NCI-H226 (cell line): ENCODE results near the gene HYPK.

Source experiments
- DNase-seq: peaks from one replicate; pipeline ENCODE4 v3.0.0-alpha.2; 2015

Gene HYPK, protein sequence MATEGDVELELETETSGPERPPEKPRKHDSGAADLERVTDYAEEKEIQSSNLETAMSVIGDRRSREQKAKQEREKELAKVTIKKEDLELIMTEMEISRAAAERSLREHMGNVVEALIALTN

DNA sequence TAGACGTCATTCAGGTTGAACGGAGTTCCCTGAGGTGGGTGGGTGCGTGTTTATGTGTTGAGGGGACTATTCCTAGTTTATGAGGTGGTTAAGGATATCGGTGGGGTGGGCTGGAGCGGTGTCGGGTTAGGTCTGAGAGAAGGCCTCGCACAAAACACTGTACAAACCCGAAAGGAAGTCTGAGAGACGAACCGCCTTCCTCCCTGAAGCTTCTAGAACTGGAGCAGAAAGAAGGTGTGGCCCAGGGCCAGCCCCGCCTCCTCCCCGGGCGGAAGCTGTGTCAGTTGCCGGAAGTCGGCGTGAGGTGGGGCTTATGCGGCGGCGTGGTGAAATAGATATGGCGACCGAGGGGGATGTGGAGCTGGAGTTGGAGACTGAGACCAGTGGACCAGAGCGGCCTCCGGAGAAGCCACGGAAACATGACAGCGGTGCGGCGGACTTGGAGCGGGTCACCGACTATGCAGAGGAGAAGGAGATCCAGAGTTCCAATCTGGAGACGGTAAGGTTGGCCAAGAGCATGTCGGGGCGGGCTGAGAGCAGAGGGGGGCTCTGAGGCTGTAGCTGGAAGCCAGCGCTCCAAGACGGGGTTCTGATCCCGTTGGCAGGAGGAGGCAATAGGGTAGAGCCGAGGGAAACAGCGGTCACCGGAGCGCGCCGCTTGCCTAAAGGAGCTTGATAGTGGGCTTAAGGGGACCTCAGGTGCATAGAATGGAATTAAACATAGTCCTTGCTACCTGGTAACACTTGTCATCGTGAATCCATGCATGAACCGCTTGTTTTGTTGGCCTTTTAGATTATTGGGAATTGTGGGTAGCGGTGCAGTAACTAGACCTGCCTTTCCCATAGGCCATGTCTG, at the start of gene HYPK:
Gene HYPK, plus strand, starts transcription at position 314 of the 856 bp plus-strand sequence. Its CDS starts 24 bp downstream, at position 338.
- DNase-seq, result peak; percentile 56

DNA sequence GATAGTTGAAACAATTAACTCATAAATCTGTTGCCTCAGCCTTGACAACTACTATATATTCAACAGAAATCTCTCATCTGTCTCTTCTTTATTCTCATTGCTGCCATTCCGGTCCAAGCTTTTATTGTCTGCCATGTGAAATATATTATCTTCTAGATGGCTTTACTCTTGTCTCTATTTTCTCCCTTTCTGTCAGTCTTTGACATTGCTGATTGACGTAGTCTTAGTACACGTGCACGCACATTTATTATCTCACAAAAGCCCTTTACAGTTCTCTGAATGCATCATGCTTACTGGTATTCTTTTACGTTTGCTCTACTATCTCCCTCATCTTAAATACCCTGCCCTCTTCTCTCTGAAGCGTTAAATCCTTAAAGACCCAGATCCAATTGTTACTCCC, 48.5 kb upstream of the HYPK start:
- no peak for DNase-seq

DNA sequence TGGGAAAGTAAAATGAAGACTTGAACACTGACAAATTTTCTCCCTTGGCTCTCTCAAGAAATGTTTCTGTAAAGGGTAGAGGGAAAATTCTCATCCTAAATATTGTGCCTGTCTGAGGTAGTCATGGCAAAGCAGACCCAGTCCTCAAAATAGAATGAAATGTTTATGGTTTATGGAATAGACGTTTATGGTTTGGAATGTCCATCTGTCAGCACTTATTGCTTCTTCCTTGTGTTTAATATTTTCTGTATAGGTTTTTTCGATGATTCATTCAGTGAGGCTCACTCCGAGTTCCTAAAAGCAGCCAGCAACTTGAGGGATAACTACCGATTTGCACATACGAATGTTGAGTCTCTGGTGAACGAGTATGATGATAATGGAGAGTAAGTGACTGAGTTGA, 37.6 kb upstream of the HYPK start:
- no peak for DNase-seq

DNA sequence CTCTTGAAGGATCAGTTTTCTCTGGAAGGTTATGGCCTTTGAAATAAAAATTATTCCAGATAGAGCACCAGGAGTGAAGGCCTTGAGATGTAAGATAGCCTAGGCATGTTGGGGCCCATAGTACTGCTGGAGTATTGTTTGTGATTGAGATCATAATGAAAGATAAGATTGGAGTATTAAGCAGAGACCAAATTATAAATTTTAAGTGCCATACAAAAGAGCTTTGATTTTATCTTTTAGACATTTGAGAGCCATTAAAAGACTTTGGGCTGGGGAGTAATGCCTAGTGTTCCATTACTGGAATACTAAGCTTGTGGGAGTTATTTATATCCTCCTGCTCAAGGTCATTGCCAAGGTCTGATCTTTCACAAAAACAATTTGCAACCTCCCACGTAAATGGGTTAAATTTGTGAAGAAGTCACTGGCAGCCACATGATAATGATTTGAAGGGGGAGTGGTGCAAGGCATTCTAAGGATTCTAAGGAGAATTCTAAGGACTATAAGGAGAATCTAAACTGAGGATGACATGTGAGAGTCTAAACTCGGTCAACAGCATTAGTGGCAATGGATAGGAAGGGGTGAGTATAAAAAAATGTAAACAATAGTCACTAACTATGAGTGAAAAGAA, 36.5 kb upstream of the HYPK start:
- no peak for DNase-seq

DNA sequence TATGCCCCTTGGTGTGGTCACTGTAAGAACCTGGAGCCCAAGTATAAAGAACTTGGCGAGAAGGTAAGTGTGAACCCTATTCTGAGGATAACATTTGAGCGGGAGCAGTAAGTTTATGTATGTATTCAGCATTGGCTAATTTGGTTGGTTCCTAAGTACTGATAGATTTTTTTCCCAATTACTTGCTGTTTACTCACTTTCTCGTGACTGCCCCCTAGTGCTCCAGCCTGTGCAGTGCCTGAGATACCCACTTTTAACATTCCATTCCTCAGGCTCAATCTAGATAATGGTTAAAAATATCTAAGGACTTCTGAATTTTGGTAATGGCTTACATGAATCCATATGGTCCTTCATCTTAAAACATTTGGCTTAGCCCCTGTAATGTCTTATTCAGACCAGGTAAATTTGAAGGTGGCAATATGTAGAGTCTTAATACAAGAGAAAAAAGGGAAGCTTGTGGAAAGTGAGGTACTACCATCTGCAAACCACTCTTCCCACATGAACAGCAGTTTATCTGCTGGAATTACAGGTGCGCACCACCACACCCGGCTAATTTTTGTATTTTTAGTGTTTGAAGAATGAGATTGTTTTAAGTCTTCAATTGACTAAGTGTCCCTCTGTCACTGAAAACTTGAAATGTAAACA, 30.7 kb upstream of the HYPK start:
- DNase-seq, result no peak

DNA sequence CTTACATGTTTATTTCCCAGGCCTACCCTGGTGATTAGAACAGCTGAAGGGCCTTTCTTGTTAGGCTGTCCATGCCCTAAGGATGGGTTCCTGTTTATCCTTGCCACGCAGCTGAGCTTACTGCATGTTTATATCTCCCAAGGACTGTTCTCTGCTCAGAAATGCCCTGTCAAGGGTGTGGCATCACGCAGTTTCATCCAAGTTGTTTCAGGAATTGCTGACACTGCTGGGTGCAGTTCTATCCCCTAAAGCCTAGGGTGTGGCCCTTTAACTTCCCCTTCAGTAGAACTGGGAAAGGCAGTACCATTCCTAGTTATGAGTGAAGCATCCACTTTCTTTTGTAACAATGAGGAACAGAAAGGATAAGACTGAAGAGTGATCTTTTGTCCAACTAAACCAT, 28.6 kb upstream of the HYPK start:
- no peak for DNase-seq

DNA sequence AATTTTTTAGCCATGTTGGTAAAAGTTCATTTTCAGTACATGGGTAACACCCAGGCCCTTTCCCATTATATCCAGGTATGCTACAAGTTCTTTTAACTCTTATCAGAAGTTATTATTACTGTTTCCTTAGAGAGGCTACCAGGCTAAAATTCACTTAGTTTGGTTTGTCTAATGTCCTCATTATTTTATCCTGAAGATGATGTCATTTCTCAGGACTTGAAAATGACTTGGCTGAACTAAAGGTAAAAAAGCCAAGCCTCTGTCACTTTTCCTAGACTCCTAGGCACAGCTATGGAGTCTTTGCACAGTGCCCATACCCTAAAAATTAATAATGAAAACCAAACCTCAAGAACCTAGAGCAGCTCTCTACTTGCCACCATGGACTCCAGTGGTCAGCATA, 27.8 kb upstream of the HYPK start:
- no peak for DNase-seq

DNA sequence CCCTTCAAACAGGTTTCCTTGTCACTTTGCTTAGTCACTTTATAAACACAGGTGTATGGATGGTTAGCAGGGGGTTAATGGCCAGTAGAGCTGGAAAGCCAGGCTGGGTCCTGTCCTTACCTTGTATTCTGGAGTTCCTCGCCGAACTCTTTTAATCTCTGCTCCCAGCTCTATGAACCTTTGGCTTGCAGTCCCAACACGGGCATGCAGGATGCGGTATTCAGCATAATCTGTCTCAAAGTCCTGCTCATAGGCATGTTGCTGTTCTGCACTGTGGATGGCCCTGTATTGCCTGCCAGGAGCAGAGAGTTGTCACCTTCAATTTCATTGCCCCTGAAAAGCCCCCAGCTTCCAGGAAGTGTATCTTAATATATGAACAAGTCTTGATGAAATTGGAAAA, 26.3 kb upstream of the HYPK start:
- DNase-seq, result no peak

DNA sequence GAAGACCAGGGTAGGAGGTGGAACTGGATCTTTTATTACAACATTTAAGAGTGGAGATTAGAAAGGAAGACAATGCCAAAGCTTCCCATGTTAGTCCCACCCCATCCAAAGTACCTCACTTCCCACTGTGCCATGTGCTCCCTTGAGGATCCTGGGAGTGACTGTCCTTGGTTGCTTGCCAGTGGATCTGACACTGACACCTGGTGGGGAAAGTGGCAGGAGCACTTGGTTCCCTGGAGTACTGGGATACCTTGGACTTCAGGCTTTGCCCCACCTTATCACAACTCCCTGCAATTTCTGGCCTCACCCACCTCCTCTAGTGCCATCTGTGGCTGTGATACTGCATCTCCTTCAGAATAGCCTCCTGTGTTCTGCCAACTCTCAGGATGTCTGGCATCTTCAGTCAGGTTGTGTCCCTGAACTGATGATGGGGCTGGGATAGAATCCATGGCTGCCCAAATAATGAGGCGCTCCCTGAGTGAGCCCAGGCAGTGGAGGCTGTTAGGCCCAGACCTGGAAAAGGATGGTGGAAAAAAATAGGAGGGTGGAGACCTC, 24.9 kb upstream of the HYPK start:
- peak; percentile 25 for DNase-seq

DNA sequence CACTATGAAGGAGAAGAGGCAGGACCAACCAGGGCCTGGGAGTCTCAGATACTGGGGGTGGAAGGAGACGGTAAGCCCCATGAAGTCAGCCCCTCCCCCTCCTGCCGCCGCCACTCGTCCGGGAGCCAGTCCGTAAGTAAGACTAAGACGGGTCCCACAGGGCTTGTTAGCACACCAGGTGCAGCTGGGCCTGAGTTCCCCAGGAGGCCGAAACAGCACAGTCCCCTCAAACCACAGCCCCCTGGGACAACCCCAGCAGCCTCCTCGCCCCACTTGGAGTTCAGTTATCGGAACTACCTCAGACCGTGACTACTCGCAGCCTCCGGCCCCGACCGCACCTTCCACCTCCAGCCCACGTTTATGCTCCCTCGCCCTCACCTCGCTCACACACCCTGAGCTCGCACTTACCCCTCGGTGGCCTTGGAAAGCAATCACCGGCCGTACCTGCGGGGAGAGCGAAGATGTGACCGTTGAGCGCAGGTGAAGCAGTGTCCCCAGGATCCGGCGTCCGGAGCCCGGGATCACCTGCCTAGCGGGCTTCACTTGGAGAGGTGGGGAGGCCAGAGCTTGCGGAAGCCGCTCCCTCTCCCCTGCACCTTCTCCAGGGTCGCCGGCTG, 24.2 kb upstream of the HYPK start:
- no peak for DNase-seq

DNA sequence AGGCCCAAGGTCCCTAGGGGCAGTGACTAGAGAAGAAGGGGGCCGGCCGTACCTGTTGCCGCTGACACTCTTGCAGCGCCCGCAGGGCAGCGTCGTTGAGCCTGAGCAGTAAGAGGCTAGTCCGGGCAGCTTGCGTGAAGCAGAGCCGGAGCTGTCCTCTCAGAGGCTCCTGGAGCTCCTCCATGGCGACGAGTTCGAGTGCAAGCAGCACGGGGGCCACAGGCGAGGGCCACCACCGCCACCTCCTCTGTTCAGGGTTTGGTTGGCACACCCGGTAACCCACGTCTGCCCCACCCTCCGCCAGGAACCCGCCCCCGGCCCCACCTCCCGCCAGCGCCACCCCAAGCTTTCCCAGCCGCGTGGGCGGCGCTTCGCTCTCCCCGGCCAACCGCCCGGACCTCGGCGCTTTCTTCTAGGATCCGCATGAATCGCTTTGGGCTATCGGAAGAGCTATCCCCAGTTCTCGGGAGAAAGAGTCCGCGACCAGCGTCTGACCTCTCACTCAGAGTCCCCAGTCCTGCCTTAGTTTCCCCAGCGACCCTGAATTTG, 23.6 kb upstream of the HYPK start, which contains the start of gene ELL3:
Gene ELL3, minus strand, starts transcription at position 249 of the 549 bp plus-strand sequence. Its CDS starts 65 bp downstream, at position 184.
- DNase-seq, result peak; percentile 58

DNA sequence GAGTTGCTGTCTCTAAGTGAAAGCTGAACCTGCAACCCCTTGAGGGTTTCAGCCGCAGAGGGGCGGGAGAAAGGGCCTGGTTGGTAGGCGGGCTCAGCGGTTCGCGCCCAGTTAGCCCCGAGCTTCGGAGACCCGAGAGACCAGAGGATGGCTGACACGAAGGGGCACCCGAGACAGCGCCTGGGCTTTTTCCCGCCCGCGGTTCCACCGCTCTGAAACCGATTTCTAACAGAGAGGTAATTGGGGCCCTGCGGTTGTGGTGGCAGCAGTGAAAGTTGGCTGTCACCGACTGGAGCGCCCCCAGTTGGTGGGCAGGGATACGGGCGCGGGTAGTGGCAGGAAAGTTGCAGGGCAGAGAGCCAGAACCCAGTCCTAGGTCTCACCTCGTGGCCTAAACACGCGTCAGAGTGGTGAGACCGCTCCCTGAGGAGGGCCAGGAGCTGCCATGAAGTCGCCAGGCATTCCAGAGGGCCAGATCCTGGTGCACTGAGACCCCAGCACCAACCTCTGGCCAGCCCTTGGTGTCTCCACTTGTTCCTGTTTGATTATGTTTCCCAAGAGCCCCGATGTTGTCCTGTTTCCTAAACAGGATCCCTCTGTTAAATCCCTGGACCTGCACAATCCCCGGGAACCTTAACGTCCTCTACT, 23.0 kb upstream of the HYPK start:
- DNase-seq, result peak; percentile 46

DNA sequence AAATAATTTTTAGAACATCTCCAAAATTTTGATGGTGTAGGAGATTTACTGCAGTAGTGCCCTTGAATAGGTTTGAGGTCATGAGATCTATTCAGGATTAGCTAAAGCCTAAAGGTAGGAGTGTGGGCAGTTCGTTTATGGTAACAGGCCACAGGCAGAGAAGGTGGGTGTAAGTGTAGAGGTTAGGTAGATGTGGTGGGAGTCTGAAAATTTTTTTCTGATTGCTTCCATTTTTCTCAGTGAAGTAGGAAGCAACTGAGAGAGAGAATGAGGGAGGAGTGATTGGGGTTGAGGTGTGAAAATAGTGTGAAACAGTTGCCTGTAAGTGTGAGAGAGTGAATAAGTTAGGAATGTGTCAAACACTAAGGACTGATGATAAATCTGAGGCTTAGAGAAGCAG, 21.4 kb upstream of the HYPK start:
- no peak for DNase-seq

DNA sequence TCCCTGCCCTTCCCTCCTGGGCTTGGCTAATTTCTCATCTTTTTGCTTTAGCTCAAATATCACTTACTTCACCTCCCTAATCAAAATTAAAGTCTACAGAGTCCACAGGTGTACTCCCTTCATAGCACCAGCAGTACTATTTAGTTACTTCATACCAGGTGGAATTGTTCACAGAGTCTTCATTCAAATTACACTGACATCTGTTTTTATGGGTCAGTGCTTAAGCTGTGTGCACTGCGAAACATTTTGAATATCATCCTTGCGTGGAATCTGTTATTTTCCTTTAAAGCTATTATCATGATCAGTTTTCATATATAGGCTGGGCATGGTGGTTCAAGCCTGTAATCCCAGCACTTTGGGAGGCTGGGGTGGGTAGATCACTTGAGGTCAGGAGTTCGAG, 11.0 kb upstream of the HYPK start:
- no peak for DNase-seq

DNA sequence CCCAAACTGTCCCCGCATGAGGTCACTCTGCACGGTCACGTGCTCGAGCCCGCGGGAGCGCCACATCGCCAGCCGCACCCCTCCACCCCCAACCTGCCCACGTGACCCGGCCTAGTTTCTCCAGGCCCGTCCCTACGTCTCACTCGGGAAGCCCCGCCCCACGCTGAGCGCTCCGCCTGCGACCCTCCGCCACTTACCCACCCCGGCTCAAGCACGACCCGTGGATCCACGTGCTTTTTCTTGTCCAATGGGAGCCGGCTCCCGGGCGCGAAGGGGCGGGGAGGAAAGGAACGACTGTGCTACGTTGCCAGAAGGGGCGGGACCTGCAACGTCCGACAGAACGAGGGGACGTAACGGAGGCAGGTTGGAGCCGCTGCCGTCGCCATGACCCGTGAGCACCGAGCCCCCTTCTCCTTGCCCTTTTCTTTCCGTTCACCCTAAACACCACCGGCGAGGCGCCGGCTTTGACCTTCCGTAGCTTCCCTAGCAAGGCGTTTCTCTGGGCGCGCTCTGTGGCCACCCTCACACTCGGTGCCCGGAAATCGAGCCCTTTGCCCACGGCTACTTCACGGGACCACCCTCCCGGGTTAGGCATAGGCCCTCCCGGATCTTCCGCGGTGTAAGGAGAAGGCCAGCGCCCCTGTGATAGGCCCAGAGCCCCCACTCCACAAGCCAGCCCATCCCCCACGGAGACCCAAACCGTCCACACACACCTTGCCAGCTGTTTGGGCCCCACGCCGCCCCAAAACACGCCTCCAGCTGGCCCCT, 8.2 kb upstream of the HYPK start, which contains the start of gene SERF2:
Gene SERF2, plus strand, starts transcription at position 328 of the 768 bp plus-strand sequence. Its CDS starts 57 bp downstream, at position 385.
- peak; percentile 86 for DNase-seq

DNA sequence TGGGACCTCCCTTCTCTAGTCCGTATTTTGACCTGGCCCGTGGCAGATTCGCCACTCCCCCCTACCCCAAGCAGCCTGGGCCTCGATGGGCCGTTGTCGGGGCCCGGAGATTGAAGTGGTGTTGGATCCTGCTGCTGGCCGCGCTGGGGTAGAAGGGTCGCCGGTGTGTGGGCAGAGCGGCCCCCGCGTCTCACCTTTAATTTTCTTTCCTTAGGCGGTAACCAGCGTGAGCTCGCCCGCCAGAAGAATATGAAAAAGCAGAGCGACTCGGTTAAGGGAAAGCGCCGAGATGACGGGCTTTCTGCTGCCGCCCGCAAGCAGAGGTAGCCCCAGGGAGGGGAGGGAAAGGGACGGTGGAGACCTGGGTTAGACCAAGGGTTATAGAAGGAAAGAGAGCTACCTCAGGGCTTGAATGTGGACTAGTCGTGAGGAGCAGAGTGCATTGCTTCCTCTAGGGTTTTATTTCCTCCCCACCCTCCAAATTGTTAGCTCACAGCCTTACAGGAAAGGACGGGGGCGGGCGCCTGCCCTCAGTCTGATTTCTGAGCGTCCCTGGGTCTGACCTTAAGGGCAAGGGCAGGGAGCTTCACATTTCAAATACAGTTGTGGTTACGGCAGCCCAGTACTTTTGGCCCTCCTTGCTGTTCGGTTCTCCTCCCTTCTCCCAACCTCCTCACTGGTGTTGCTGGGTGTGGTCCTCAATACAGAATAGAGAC, 7.5 kb upstream of the HYPK start:
- no peak for DNase-seq

DNA sequence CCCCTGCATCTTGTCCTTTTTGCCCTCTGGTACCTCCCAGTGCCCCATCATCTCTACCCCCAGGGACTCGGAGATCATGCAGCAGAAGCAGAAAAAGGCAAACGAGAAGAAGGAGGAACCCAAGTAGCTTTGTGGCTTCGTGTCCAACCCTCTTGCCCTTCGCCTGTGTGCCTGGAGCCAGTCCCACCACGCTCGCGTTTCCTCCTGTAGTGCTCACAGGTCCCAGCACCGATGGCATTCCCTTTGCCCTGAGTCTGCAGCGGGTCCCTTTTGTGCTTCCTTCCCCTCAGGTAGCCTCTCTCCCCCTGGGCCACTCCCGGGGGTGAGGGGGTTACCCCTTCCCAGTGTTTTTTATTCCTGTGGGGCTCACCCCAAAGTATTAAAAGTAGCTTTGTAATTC, 6.8 kb upstream of the HYPK start:
- DNase-seq, result no peak

DNA sequence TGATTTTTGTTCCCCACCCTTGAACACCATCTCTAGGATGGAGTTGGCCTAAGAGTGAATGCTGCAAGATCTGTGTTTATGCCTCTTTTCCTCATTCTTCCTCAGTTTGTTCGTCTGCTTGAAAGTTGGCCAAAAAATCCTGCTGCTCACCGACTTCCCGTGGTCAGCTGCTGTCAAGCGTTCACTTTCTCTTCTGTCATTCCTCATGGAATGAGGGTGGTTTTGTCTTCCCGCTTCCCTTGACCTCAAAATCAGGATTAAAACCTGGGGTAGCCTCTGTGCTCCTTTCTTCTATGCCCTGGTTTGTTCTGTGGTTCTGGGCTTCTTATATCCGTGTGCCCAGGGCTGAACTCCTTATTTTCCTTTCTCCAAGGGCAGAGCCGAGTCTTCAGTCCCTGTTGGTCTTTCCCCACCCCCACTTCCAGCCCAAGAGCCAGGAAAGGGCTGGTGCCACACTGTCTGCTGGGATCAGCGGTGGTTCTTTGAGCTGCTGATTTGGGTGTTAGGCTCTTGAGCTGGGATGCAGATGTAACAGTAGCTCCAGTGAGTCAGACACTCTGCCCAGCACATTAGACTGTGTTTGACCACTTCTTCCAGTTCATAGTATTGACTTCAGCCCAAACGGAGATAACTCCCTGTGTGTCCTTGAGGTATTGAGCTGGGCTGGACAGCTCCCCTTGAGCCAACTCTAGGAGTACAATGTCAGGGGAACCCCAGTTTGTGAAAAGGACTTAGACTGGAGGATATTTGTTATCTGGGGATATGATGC, 5.9 kb upstream of the HYPK start:
- no peak for DNase-seq

DNA sequence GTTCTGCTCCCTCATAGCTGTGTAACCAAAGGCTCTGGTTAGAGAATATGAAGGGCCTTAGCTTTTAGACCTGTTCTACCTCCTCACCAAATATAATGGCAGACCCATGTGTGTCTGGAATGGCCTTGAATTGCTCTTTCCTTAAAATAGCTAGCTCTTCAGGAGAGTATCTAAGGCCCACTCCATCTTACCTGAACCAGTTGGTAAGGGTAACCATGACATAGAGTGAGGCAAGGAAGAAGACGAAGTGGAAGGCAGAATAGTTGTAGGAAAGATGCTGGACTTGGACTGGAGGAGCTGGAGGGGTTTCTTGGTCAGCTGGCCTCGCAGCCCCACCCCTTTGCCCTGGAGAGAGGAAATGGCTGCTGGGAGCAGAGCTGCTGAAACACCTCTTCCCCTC, 5.2 kb upstream of the HYPK start:
- no peak for DNase-seq

DNA sequence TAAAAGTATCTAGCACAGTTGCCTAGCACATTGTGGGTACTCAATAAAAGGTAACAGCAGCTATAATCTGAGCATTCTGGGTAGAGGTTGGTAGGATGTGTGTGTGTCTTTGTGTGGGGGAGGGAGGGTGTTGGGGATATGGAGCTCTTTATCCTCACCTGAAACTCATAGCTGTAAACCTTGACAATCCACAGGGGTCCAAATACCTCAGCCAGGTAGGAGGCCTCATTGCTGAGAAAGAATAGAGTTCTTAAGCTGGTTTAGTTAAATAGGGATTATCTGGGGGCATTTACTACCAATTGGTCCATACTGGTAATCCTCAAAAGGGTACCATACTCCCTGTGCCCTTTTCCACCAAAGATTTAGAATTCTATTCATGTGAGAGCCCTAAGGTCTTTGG, 4.4 kb upstream of the HYPK start:
- no peak for DNase-seq
